LNCaP clone FGC (cell line): ENCODE results near the gene SCAF8.

ENCODE experiments used
- DNase-seq: peaks from one replicate; pipeline ENCODE4 v3.0.0-alpha.2; 2011; ENCODE audit warnings: low read depth
- H3K4me3 ChIP-seq: 2 replicates; pipeline ENCODE4 v1.5.1; 2011; ENCODE audit warnings: mild to moderate bottlenecking, low read depth, low read length, control low read depth
- CTCF ChIP-seq: IDR thresholded peaks from 2 replicates; pipeline ENCODE4 v1.5.1; 2012; ENCODE audit warnings: mild to moderate bottlenecking; ENCODE audit not compliant: control insufficient read depth, insufficient read depth; ENCODE audit errors: extremely low read depth

SCAF8 gene

GRCh38 chr6:154719433-154719832, 13.8 kb upstream of the SCAF8 start:
- no peak for DNase-seq
- H3K4me3 ChIP-seq: no peak overlapping the region
- no peak for TF ChIP-seq CTCF

GRCh38 chr6:154719854-154720253, 13.4 kb upstream of the SCAF8 start:
- no peak for TF ChIP-seq CTCF
- DNase-seq: no peak
- no peak overlapping the region for H3K4me3 ChIP-seq

- DNase-seq: no peak
- TF ChIP-seq CTCF: no peak
- no peak overlapping the region for H3K4me3 ChIP-seq
Observed at GRCh38 chr6:154721460-154721859, 11.8 kb upstream of the SCAF8 start.

GRCh38 chr6:154726887-154727286, 6.3 kb upstream of the SCAF8 start:
- H3K4me3 ChIP-seq: no peak overlapping the region
- no peak for DNase-seq
- TF ChIP-seq CTCF: no peak

- no peak for DNase-seq
- H3K4me3 ChIP-seq: no peak overlapping the region
Observed at GRCh38 chr6:154731296-154732218, 1.7 kb upstream of the SCAF8 start.

GRCh38 chr6:154732538-154733182, 556 bp upstream of the SCAF8 start:
- H3K4me3 ChIP-seq: peak overlapping the region; percentile 63
- DNase-seq: no peak
- TF ChIP-seq CTCF: no peak

More at GRCh38 chr6:154731296-154732218, 1.7 kb upstream of the SCAF8 start:
- no peak for TF ChIP-seq CTCF
